ENCODE results near the gene DCP1A.

Gene DCP1A

GRCh38 chr3:53331871-53332270 is 15.5 kb downstream of the DCP1A start:
- TF ChIP-seq TAF1 (IDR thresholded peaks at IDR 0.05; ENCODE audit: borderline replicate concordance, insufficient read depth, low read length), result no peak
- TF ChIP-seq FOXP2 (optimal IDR thresholded peaks at IDR 0.05; ENCODE audit: borderline replicate concordance, extremely low read depth, extremely low read length, insufficient read depth), result no peak
- TF ChIP-seq REST (IDR thresholded peaks at IDR 0.05; ENCODE audit: insufficient read depth in 1 of 2, low read depth in 2 of 2, low read length in 2 of 2), result no peak
- TF ChIP-seq SIN3A (IDR thresholded peaks at IDR 0.05; ENCODE audit: borderline replicate concordance, insufficient read depth, low read length), result no peak
- TF ChIP-seq POLR2AphosphoS5 (IDR thresholded peaks at IDR 0.05; ENCODE audit: low read depth, low read length), result no peak

DNA sequence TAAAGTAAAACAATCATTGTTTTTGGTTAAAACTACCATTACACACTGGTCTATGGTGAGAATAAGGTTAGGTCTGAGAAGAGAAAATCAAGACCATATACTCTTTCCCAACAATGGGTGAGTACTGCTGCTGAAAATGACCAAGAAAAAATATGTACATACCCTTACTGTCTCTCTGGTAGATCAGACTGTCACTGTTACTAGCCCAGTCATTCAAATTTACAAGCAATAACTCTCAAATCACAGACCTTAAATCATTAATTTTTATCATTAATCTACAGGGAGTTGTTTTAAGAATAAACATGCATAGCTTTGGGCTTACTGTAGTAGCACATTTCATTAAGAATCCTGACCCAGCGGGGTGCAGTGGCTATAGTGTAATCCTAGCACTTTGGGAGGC is 17.4 kb downstream of the DCP1A start:
- no peak for TF ChIP-seq POLR2AphosphoS5 (IDR thresholded peaks at IDR 0.05; ENCODE audit: low read depth, low read length)
- no peak for TF ChIP-seq FOXP2 (optimal IDR thresholded peaks at IDR 0.05; ENCODE audit: borderline replicate concordance, extremely low read depth, extremely low read length, insufficient read depth)
- no peak for TF ChIP-seq TAF1 (IDR thresholded peaks at IDR 0.05; ENCODE audit: borderline replicate concordance, insufficient read depth, low read length)
- no peak for TF ChIP-seq REST (IDR thresholded peaks at IDR 0.05; ENCODE audit: insufficient read depth in 1 of 2, low read depth in 2 of 2, low read length in 2 of 2)
- TF ChIP-seq SIN3A (IDR thresholded peaks at IDR 0.05; ENCODE audit: borderline replicate concordance, insufficient read depth, low read length), result no peak

DNA sequence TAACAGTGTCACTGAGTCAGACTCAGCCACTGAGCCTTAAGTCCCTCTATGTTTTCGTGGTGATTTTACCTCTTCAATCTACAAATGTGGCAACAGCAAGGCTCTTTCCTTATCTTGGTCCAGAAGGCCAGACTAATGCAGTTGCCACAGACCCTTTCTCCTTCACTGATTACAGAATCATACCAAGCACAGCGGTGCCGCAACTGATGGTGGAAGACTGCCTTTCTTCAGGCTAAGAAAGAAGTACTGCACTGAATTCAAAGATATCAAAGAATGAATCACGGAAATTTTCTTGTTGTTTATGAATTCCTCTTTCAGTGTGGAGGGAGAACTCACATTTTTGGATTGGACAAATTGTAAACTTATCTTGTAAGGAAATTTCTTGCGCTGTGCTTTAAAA is 18.6 kb downstream of the DCP1A start:
- TF ChIP-seq SIN3A (IDR thresholded peaks at IDR 0.05; ENCODE audit: borderline replicate concordance, insufficient read depth, low read length), result no peak

DNA sequence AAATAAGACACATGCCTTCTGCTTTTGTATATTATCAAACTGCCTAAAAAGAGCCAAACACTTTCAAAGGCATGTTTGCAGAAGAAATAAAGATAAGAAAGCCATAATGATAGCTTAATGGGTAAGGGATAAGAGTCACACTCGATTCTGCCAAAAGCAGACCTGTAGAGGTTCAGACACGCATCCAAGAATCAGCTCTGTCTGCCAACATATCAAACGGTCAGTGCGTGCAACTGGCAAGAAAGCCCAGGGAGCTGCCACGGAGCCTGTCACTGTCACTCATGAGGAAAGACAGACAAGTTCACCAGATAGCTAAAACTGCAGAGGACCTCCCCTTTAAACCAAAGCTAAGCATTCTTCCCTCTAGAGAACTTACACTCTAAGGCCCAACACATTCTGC is 23.2 kb downstream of the DCP1A start:
- no peak for TF ChIP-seq REST (IDR thresholded peaks at IDR 0.05; ENCODE audit: insufficient read depth in 1 of 2, low read depth in 2 of 2, low read length in 2 of 2)
- no peak for TF ChIP-seq TAF1 (IDR thresholded peaks at IDR 0.05; ENCODE audit: borderline replicate concordance, insufficient read depth, low read length)
- no peak for TF ChIP-seq POLR2AphosphoS5 (IDR thresholded peaks at IDR 0.05; ENCODE audit: low read depth, low read length)
- TF ChIP-seq FOXP2 (optimal IDR thresholded peaks at IDR 0.05; ENCODE audit: borderline replicate concordance, extremely low read depth, extremely low read length, insufficient read depth), result no peak
- no peak for TF ChIP-seq SIN3A (IDR thresholded peaks at IDR 0.05; ENCODE audit: borderline replicate concordance, insufficient read depth, low read length)

DNA sequence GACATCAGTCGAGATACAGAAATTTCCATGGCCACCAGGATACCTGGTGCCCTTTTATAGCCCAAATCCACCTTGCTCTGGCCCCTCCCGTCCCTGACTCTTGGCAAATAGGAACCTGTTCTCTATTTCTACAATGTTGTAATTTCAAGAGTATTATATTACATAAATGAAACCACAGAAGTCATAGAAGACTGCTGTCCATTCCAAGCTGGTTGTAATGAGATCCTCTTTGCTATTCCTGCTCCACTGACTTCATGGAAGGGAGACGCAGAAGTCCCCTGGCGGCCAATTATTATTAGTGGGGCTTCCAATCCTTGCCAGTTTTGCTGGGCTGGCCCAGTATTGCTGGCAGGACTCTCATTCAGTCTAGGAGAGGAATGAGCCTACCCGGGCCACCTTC is 26.6 kb downstream of the DCP1A start:
- no peak for TF ChIP-seq POLR2AphosphoS5 (IDR thresholded peaks at IDR 0.05; ENCODE audit: low read depth, low read length)
- no peak for TF ChIP-seq FOXP2 (optimal IDR thresholded peaks at IDR 0.05; ENCODE audit: borderline replicate concordance, extremely low read depth, extremely low read length, insufficient read depth)
- TF ChIP-seq TAF1 (IDR thresholded peaks at IDR 0.05; ENCODE audit: borderline replicate concordance, insufficient read depth, low read length), result no peak
- TF ChIP-seq REST (IDR thresholded peaks at IDR 0.05; ENCODE audit: insufficient read depth in 1 of 2, low read depth in 2 of 2, low read length in 2 of 2), result no peak
- no peak for TF ChIP-seq SIN3A (IDR thresholded peaks at IDR 0.05; ENCODE audit: borderline replicate concordance, insufficient read depth, low read length)

Data from PFSK-1 (cell line).